Stimulated activated CD8-positive, alpha-beta memory T cell treated with anti-CD3 and anti-CD28 coated beads, Interleukin-4, amount 100 ng/mL, for 4 hours (primary cell): ENCODE data around the gene RBM20.
"Not testable (repeated sequence)": the region's sequence is repeated elsewhere in the genome, so short reads cannot be mapped to it uniquely, and the experiment has no call there.

Source experiments
- DNase-seq, 2 donors: peaks; one replicate each; pipeline ENCODE4 v3.0.0-alpha.2; 2020; ENCODE audit warnings: low read depth in 2 of 2, low spot score in 1 of 2

Gene RBM20

DNA sequence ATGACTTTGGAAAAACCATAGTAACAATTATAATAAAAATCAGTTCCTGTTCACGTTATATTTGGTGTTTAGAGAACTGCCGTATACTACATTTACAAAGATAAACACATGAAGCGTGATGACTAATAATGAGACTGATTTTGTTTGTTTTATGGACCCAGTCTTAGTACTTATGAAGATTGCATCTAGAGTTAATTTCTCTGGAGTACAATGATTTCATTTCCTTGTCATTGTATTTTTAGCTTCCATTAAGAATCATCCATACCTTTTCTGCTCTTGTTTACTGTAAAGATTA, 2.9 kb downstream of the RBM20 start:
- DNase-seq, result no peak

DNA sequence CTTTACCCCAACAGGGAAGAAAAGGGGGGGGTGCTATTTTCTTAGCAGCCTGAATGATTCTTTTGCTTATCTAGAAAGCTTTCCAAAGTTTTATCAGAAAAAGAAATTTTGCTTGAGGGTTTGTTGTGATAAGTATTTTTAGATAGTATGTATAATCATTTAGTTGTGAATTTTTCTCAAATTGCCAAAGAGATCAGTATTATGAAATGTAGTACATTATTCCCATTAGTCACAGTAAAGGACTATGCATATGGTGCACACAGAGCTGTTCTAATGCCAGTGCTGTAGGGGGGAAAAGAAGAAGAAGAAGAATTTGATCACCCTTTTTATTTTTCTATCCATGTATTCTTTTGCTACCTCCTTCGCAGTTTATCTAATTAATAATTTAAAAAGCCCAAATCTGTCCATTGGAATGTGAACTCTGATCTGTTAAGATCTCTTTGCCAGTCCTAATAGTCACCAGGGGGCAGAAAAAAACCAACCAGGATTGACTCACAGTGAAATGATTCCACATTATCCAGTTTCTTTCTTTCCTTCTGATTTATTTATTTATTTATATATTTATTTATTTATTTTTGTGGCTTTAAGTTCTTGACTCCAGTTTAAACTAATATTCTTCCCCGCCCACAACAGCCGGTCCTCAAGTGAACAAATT, 4.7 kb downstream of the RBM20 start:
- DNase-seq, result no peak

DNA sequence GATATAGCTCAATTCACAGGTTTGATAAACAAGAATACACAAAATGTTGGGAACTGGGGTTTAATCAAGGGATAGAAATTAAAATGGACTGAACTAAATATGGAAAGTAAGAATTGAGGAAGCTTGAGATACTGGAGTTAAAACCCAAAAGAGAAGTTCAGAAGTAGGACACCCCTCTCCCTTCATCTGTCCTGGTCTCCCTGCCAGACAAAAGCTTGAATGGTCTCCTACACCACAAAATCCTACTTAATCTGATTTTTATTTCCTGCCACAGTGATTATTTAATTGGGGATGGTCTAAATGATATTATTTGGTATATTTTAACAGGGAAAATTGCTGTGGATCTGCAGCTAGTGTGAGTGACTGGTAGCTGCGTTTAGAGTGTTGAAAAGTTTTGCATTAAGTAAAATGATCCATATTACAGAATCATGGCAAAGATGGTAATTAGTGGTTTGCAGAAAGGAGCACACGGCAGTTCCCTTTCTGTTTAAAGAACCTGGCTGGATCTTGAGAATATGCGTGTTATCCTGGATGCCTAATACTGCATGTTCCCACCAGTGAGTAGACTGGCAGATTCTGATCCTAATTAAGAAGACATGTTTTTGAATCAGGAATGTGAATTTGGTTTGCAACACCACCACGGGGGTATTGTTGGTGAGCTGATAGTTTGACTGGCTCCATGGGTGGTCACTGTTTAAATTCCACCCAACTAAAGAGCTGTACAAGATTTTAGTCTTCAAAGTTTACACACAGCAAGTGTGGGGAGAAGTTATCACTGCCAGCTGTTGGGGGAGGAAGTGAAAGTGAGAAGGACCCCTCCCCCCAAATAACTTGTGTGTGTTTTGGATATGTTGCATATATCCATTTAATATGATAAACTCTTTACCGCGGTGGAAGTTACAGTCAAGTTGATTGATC, 5.5 kb downstream of the RBM20 start:
- no peak for DNase-seq

DNA sequence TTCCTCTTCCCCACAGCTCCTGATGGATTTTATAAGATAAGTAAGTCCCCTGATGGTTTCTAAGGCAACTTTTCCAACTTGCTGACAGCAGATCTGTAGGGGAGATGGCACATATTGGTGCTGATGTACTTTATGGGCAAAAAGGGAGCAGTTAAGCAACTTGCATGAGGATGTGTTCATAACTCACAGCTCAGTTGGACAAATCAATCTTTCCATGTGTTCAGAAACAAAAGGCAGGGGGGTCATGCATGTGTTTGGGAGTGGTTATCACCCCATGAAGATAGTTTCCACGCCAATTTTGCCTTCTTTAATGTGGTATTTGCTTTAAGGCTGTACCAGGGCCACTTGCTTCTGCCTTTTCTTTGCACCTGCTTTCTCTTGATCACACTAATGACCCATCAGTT, 6.1 kb downstream of the RBM20 start:
- no peak for DNase-seq

DNA sequence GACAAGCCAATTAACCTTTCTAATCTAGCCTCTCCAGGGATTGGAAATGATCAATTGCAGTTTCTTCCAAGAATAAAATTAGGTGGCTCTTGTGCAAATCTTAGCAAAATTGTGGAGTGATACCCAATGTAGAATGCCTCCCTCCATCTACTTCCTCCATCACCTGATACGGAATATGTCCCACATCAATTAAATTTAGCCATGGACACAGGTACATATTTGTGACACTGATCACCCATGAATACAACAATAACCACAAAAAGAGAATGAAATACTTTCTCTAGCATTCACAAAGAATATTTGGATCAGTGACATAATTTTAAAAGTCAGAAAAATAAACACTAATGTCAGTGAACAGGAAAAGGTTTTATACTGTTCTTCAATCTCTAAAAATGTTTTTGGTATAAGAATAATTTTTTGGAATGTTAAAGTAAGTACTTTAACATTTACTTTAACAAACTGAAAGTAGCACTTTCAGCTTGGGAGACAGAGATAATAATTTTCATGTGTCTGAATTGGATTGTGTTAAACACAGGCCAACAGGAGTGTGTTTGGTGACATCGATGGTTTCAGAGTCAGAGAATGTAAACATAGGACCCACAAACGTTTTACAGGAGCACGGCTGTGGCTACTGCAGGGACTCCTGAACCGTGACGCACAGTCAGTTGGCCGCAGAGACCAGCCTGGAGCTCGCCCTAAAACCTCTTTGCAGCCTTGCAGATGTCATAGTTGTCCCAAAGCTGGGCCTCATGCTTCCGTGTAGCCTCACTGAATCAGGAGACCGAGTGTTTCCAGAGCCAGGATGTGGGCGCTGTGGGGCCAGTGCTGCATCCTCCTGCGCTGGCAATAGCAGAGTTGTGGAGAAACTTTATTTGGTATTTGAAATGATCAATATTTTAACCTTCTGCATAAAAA, 7.2 kb downstream of the RBM20 start:
- DNase-seq, result no peak

DNA sequence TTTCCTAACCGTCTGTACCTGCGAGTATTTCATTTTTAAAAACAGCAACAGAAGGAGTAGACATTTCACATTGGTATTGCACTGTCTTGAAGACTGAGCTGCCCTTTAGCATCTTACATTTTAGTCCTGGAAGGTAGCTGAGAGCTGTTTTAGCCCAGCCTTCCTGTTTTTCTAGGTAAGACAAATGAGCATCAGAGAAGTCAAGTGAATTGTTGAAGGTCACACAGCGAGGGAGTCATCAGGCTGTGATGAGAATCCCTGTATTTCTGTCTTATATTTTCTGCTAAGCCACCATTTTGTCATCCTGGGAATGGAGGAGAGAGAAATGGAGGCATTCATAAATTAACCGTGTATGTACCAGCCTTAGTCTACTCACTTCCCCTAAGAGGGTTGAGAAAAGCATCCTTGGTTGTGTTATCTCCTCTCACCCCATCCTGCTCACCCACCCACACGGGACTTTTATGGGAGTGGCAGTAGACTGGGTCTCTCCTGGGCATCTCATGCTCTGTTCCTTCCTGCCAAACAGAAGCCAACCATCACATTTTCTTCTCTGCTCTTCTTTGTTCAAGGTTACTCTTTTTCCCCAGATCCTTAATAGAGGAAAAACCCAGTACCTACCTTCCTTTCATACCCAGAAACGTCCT, 8.5 kb downstream of the RBM20 start:
- no peak for DNase-seq

DNA sequence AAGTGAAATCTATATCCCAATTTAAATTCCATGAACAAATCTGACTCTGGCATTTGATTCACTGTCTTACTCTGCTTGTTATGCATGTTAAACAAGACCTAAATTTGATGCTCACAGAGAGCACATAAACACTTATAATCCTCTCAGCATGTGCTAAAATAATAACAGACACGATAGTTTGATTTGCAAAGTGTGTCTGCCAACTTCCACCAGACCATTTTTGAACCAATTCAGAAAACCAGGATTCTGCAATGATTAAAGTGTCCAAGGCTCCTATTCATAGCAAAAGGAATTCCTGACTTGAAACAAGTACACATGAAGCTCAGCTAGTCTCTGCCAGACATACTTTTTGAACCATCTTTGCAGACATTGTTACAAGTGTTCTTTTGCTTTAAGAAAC, 11.2 kb downstream of the RBM20 start:
- DNase-seq, result no peak

DNA sequence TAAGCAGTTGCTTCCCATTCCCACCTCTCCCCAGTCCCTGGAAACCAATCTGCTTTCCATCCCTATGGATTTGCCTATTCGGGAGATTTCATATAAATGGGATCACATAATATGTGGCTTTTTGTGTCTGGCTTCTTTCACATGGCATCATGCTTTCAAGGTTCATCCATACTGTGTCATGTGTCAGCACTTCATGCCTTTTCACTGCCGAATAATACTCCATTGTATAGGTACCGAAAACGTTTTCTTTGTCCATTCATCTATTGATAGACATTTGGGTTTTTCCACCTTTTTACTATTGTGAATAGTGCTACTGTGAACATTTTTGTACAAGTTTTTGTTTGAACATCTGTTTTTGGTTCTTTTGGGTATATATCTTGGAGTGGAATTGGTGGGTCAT, 12.5 kb downstream of the RBM20 start:
- DNase-seq, result no peak

DNA sequence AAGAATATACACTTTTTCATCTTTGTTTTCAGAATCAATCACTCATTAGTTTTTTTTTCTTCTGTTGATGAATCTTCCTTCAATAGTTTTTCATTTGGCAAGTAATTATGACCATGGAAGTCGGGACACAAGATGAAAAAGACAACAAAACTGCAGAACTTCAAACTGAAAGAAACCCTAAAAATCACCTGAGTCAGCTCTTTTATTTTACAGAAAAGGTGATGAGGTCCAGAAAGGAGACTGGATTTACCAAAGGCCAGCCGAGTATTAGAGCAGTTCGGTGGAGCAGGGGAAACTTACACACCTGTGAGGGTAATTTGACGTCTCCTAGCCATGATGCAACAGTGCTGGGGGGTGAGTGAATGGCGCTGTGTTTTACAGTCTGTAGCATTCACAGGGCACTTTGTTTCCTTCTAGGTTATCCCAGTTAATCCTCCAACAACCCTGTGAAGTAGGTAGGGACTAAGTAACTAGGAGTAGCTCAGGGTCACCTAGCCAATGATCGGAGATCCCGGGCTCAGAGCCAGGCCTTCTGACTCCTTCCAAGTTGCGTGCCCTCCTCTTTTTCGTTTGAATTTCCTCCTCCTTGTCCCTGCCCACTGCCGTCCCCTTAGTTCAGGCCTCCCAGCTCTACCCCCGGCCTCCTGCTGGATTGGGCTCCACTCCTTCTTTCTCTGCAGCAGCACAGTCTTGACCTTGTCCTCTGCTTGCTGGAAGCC, 14.0 kb downstream of the RBM20 start:
- DNase-seq, result no peak

DNA sequence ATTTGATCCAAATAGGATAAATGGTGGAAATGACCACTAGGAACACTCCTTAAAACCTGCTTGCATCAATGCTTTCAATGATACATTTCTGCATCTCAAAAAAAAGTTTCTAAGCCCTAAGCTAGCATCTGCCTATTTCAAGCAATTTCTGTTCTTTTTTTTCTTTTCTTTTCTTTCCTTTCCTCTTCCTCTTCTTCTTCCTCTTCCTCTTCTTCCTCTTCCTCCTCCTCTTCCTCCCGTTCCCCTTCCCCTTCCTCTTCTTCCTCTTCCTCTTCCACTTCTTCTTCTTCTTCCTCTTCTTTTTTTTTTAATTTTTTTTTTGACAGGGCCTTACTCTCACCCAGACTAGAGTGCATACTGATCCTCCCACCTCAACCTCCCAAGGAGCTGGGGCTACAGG, 15.4 kb downstream of the RBM20 start:
- DNase-seq, result no peak

DNA sequence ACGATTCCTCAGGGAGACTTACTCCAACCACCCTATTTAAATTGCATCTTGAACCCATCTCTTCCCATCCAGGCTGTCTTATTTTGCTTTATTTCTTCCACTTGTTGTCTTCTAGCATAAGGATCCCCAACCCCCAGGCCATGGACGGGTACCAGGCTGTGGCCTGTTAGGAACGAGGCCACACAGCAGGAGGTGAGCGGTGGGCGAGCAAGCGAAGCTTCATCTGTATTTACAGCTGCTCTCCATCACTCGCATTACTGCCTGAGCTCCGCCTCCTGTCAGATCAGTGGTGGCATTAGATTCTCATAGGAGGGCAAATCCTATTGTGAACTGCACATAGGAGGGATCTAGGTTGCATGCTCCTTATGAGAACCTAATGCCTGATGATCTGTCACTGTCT, 16.2 kb downstream of the RBM20 start:
- DNase-seq, result not testable (repeated sequence)

DNA sequence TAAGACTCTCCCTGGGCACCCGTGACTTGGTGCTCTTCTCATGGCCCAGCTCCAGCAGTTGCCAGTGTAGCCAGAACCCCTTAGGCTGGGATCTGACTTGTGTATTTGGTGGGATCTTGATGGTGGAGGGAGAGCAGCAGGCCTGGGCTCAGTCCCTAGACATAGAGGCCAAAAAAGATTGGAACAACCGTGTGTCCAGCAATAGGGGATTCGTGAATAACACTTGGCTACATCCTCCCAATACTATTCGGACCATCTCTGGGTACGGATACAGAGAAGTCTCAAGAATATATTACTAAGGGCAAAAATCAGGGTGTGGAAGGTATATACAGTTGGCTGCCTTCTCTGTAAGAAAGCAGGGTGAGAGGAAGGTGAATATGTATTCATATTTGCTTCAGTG, 17.2 kb downstream of the RBM20 start:
- DNase-seq, result no peak

DNA sequence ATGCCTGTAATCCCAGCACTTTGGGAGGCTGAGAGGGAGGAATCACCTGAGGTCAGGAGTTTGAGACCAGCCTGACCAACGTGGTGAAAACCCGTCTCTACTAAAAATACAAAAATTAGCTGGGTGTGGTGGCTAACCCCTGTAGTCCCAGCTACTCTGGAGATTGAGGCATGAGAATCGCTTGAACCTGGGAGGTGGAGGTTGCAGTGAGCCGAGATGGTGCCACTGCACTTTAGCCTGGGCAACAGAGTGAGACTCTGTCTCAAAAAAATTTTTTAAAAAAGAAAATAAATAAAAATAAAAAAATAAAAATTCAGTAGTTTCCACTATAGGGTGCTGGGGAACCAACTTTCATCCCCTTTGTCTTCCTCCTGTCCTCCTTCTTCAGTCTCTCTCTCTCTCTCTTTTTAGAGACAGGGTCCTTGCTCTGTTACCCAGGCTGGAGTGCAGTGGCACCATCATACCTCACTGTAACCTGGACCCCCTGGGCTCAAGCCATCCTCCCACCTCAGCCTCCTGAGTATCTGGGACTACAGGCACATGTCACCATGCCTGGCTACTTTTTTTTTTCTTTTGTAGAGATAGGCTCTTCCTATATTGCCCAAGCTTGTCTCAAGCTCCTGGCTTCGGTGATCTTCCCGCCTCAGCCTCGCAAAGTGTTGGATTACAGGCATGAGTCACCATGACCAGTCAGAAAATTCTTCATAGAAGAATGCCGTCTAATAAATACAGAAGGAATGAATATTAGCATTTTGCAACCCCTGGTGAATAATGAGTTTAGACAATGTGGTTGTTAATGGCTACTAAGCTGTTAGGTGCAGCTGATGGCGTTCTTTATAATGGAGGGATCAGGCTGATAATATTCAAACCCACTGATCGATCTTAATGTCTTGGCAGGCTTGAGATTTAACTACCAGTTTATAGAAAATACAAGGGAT, 20.6 kb downstream of the RBM20 start:
- DNase-seq, result no peak

DNA sequence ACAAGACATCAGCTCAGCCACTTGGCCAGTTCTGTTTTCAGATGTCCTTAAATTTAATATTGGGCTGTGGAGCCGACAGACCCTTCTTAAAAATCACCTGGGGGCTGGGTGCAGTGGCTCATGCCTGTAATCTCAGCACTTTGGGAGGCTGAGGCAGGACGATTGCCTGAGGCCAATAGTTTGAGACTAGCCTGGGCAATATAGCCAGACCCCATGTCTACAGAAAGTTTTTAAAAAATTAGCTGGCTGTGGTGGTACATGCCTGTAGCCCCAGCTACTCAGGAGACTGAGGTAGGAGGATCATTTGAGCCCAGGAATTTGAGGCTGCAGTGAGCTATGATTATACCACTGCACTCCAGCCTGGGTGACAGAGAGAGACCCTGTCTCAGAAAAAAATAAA, 22.1 kb downstream of the RBM20 start:
- not testable (repeated sequence) for DNase-seq

DNA sequence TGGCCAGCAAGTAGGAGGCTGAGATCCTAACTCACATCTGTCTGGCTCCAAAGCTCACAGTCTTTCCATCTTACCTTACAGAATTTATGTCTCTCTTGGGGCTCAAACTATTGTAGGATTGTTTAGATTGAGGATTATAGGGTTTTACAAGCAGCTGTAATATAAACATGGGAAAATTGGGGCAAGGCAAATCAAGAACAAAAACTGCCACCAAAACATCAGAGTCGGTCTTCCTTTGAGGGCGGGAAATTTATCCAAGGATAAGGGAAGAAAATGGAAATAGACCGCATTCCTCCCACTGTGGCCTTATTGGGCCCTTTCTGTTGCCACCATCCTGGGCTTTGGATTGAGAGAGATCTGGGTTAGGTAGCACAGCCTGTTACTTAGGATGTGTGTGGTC, 22.5 kb downstream of the RBM20 start:
- DNase-seq, result no peak

DNA sequence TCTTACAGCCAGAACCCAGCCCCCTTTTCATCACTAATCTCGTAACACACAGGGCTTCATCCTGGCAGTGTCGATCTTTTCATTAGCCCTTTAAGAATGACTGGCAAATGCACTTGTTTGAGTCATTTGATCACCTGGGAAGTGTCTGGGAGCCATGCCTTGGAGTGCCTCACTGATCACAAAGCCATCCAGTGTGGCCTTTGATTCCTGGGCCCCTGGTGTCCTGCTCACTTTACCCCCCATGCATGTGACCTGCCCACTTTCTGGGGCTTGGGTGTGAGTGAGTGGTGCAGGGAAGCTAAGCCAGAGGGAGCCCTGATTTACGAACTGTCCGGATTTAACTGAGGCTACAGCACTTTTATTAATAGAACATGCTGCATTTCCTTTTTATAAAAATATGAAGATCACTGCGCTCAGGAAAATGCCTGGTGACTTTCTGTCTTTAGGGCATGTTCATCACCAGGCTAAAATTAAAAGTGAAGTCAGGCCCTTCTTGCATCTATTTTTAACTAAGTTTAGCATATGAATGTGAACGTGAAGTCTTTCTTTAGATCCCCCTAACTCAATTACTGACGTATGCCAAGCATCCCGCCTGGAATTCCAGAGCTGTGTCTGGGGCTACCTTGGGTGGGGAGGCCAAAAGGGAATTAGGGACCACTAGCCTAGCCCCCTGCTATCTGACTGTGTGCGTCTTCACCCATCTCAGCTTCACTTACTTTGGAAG, 23.6 kb downstream of the RBM20 start:
- no peak for DNase-seq

DNA sequence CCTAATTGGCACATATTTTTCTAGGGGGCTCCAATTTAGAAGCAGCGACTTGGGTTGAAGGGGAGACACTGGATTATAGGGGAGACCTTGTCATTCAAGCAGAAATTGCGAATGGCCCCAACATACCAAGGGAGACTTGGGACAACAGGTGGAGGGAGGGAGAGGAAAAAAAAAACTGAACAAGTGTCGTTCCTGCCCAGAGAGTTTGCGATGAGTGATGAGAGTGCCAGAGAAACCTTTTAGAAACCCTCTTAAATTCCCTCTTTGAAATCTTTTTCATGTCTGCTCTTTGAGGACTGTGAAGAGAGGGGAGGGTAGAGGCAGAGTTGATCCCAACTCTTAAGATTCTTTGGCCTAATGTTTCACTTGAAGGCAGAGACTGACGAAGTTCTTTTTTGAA, 24.3 kb downstream of the RBM20 start:
- no peak for DNase-seq

DNA sequence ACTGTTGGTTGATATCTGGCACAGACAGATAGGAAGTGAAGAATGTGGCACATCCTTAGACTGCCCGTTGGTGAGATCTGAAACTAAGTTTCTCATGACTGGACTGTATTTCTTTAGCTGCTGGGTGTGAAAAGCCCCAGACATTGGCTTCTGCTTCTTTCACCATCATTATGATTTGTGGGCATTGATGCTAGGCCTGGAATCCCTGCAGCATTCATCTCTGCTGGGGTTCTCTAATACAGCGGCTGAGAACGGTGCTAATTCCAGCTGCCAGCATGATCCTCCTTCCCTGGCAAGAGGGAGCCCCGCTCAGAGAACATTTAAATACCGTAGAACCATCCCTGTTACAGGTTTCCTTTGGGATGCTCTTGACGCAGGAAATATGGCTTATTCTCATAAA, 26.2 kb downstream of the RBM20 start:
- DNase-seq, result no peak
